HUES6 (cell line): ENCODE results near the gene MRPS15.

Experiments used
- H3K27ac ChIP-seq: 2 replicates; pipeline ENCODE4 v1.7.0; 2013; ENCODE audit warnings: low read depth, mild to moderate bottlenecking, low read length, inconsistent platforms
- H3K27me3 ChIP-seq: 2 replicates; pipeline ENCODE4 v1.6.1; 2013; ENCODE audit warnings: low read length; ENCODE audit not compliant: control insufficient read depth, insufficient read depth
- H3K36me3 ChIP-seq: 2 replicates; pipeline ENCODE4 v1.6.1; 2013; ENCODE audit warnings: low read length; ENCODE audit not compliant: control insufficient read depth, insufficient read depth
- H3K4me1 ChIP-seq: 2 replicates; pipeline ENCODE4 v1.6.1; 2013; ENCODE audit warnings: low read length; ENCODE audit not compliant: control insufficient read depth, insufficient read depth
- H3K4me3 ChIP-seq: 2 replicates; pipeline ENCODE4 v1.5.1; 2013; ENCODE audit warnings: low read depth, low read length
- H3K9ac ChIP-seq: one replicate; pipeline ENCODE4 v1.6.1; 2013; ENCODE audit warnings: mild to moderate bottlenecking, low read length
- H3K9me3 ChIP-seq: 2 replicates; pipeline ENCODE4 v1.6.1; 2013; ENCODE audit warnings: low read depth, low read length; ENCODE audit not compliant: control insufficient read depth, insufficient read depth

The MRPS15 gene

GRCh38 chr1:36471830-36472641 is 7.9 kb upstream of the MRPS15 start:
- no peak overlapping the region for H3K27ac ChIP-seq
- H3K9me3 ChIP-seq = no peaks in the 10 kb centered on the region
- H3K9ac ChIP-seq = no peak overlapping the region
- H3K36me3 ChIP-seq = no peaks in the 10 kb centered on the region
- no peaks in the 10 kb centered on the region; the same call in 1 of the 2 replicates for H3K4me1 ChIP-seq
- H3K27me3 ChIP-seq = peaks cover 53% of the 10 kb centered on the region
- no peak overlapping the region for H3K4me3 ChIP-seq

- no peaks in the 10 kb centered on the region for H3K36me3 ChIP-seq
- H3K27me3 ChIP-seq = peaks cover 72% of the 10 kb centered on the region
- H3K27ac ChIP-seq = no peak overlapping the region
- peaks cover 13% of the 10 kb centered on the region for H3K4me1 ChIP-seq
- no peaks in the 10 kb centered on the region for H3K9me3 ChIP-seq
- no peak overlapping the region for H3K9ac ChIP-seq
- no peak overlapping the region for H3K4me3 ChIP-seq
Measured at GRCh38 chr1:36469163-36469562, 5.0 kb upstream of the MRPS15 start.

- Histone ChIP-seq H3K27ac (no peak overlapping the region), H3K9ac (no peak overlapping the region), H3K4me1 (peaks cover 13% of the 10 kb centered on the region), H3K36me3 (no peaks in the 10 kb centered on the region), H3K9me3 (no peaks in the 10 kb centered on the region), H3K27me3 (peaks cover 61% of the 10 kb centered on the region), H3K4me3 (no peak overlapping the region)
Measured at GRCh38 chr1:36467700-36468455, 3.7 kb upstream of the MRPS15 start.

GRCh38 chr1:36467027-36467410 is 2.8 kb upstream of the MRPS15 start:
- Histone ChIP-seq H3K4me1 (peaks cover 13% of the 10 kb centered on the region), H3K27ac (no peak overlapping the region), H3K4me3 (no peak overlapping the region), H3K9me3 (no peaks in the 10 kb centered on the region), H3K27me3 (peaks cover 55% of the 10 kb centered on the region), H3K36me3 (peaks cover 5% of the 10 kb centered on the region), H3K9ac (no peak overlapping the region)

- no peaks in the 10 kb centered on the region for H3K9me3 ChIP-seq
- H3K9ac ChIP-seq = no peak overlapping the region
- H3K4me3 ChIP-seq = no peak overlapping the region
- no peak overlapping the region for H3K27ac ChIP-seq
- H3K36me3 ChIP-seq = peaks cover 10% of the 10 kb centered on the region
- peaks cover 13% of the 10 kb centered on the region for H3K4me1 ChIP-seq
- H3K27me3 ChIP-seq = peaks cover 52% of the 10 kb centered on the region
Measured at GRCh38 chr1:36466370-36467026, 2.3 kb upstream of the MRPS15 start.

- no peak overlapping the region for H3K9ac ChIP-seq
- peaks cover 49% of the 10 kb centered on the region for H3K27me3 ChIP-seq
- H3K36me3 ChIP-seq = peaks cover 17% of the 10 kb centered on the region
- H3K27ac ChIP-seq = no peak overlapping the region
- peaks cover 13% of the 10 kb centered on the region for H3K4me1 ChIP-seq
- H3K9me3 ChIP-seq = no peaks in the 10 kb centered on the region
- H3K4me3 ChIP-seq = no peak overlapping the region
Measured at GRCh38 chr1:36465731-36466369, 1.7 kb upstream of the MRPS15 start.

- Histone ChIP-seq H3K9me3 (no peaks in the 10 kb centered on the region), H3K27ac (peak overlapping the region; percentile 72), H3K36me3 (peaks cover 25% of the 10 kb centered on the region), H3K9ac (peak overlapping the region; percentile 45), H3K27me3 (peaks cover 47% of the 10 kb centered on the region), H3K4me3 (peak overlapping the region; percentile 95), H3K4me1 (peaks cover 13% of the 10 kb centered on the region)
Measured at GRCh38 chr1:36464605-36465393, 615 bp upstream of the MRPS15 start.

GRCh38 chr1:36463463-36463802 is 751 bp downstream of the MRPS15 start:
- Histone ChIP-seq H3K9me3 (no peaks in the 10 kb centered on the region), H3K27me3 (peaks cover 34% of the 10 kb centered on the region), H3K27ac (peak overlapping the region; percentile 83; the same call in 1 of the 2 replicates), H3K4me1 (peaks cover 13% of the 10 kb centered on the region), H3K36me3 (peaks cover 39% of the 10 kb centered on the region), H3K9ac (peak overlapping the region; percentile 88), H3K4me3 (peak overlapping the region; percentile 95)

GRCh38 chr1:36458910-36459309 is 5.3 kb downstream of the MRPS15 start:
- H3K9me3 ChIP-seq = no peaks in the 10 kb centered on the region
- no peak overlapping the region for H3K27ac ChIP-seq
- H3K27me3 ChIP-seq = no peaks in the 10 kb centered on the region
- H3K4me3 ChIP-seq = no peak overlapping the region
- no peak overlapping the region for H3K9ac ChIP-seq
- H3K4me1 ChIP-seq = no peaks in the 10 kb centered on the region; the same call in 1 of the 2 replicates
- peaks cover 76% of the 10 kb centered on the region for H3K36me3 ChIP-seq

GRCh38 chr1:36457691-36458090 is 6.5 kb downstream of the MRPS15 start:
- no peak overlapping the region for H3K4me3 ChIP-seq
- no peak overlapping the region for H3K9ac ChIP-seq
- H3K27me3 ChIP-seq = no peaks in the 10 kb centered on the region
- no peaks in the 10 kb centered on the region for H3K9me3 ChIP-seq
- H3K4me1 ChIP-seq = no peaks in the 10 kb centered on the region
- H3K36me3 ChIP-seq = peaks cover 76% of the 10 kb centered on the region
- H3K27ac ChIP-seq = no peak overlapping the region
